ENCODE results near the gene HIBCH.
"Not testable (repeated sequence)": the region's sequence is repeated elsewhere in the genome, so short reads cannot be mapped to it uniquely, and the experiment has no call there.

HIBCH gene

GRCh38 chr2:190303647-190304046 lies 16.0 kb downstream of the HIBCH start:
- DNase-seq: no peak

DNA sequence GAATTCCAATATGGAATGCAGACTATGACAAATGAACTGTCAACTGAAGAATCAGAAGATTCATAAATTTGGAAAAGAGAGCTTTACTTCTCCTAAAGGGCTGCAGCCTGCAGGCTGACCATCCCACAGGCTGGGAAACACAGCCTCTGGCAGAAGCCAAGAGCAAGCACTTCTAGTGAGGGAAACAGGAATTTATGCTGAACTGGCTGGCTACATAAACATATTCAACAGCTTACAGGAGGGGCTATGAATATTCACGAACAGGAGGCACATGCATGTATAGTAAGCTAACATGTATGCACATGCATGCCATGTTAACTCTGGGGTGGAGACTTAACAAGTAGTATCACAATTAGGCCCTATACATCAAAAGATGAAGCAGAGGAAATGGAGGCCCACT lies 17.6 kb downstream of the HIBCH start:
- no peak for DNase-seq

DNA sequence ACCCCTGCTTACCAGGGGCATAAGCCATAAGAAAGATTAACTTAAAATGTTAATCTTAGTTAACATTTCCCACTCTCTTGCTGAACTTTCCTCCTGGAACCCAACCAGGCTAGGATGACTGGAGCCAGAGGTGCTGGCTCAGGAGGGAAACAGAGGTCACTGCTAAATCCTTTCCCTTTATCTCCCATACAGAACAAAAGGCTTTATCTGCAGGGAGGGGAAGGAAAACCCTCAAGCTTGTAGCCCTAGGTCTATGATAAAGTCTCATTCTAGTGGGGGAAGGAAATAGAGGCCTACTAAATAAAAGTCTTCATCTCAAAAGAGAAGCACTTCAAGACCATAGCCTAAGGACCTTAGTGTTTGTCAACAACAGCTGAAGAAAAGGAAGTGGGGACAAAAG lies 18.6 kb downstream of the HIBCH start:
- no peak for DNase-seq

DNA sequence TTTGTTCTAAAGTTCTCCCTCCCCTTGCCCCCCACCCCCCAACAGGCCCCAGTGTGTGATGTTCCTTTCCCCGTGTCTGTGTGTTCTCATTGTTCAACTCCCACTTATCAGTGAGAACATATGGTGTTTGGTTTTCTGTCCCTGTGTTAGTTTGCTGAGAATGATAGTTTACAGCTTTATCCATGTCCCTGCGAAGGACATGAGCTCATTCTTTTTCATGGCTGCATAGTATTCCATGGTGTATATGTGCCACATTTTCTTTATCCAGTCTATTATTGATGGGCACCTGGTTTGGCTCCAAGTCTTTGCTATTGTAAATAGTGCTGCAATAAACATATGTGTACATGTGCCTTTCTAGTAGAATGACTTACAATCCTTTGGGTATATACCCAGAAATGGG lies 21.7 kb downstream of the HIBCH start:
- not testable (repeated sequence) for DNase-seq

- DNase-seq: no peak
Observed at GRCh38 chr2:190283783-190284182, 35.8 kb downstream of the HIBCH start.

GRCh38 chr2:190280565-190281350 lies 38.9 kb downstream of the HIBCH start:
- DNase-seq: no peak

DNA sequence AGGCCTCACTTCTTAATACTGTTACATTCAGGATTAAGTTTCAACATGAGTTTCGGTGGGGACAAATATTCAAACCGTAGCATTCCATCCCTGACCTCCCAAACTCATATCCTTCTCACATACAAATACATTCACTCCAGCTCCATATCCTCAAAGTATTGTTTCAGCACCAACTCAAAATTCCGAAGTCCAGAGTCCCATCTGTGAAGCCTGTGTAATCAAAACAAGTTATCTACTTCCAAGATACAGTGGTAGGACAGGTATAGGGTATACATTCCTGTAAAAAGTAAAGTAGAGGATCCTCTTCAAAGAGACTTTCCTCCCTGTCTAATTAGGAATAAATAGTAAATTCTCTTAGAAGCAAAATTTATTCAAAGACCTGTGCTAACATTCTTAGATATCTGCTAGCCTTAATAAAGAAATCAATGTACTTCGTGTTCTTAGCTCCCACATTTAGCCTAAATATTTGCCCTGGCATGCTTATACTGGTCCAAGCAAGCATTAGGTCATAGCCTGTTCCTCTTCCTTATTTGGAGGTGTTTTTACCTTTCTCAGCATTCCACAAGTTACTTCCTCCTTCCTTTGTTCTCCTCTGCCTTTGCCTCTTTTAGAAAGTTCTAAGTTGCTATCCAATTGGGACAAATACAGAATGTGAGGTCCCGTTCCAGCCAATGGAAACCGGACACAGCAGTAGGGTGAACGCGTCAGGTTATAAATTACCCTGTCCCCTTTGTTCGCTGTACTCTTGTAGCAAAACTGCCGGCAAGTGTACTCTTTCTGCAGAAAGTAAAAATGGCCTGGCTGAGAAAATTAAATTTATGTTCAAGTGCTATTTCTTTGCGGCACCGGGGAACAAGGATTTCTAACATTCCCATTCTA lies 40.1 kb downstream of the HIBCH start:
- DNase-seq: not testable (repeated sequence)

GRCh38 chr2:190277234-190278112 lies 42.2 kb downstream of the HIBCH start:
- peak; percentile 15 for DNase-seq

DNA sequence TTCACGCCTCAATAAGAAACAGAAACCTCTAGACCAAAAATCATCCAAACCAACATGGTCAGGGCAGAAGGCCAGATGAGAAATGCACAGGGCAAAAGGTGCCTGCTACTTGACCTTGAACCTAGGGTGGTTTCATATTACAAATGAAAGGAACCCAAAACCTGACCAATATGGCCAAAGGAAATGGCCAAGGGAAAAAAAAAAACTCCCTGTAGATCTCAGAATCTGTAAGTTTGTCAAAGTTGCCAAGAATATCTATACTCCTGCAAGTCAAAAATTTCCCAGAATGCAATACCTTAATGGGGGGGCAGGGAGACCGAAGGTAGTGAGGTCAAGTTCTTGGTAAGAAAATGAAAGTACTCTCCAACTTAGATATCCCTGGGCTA lies 47.2 kb downstream of the HIBCH start:
- DNase-seq: no peak

DNA sequence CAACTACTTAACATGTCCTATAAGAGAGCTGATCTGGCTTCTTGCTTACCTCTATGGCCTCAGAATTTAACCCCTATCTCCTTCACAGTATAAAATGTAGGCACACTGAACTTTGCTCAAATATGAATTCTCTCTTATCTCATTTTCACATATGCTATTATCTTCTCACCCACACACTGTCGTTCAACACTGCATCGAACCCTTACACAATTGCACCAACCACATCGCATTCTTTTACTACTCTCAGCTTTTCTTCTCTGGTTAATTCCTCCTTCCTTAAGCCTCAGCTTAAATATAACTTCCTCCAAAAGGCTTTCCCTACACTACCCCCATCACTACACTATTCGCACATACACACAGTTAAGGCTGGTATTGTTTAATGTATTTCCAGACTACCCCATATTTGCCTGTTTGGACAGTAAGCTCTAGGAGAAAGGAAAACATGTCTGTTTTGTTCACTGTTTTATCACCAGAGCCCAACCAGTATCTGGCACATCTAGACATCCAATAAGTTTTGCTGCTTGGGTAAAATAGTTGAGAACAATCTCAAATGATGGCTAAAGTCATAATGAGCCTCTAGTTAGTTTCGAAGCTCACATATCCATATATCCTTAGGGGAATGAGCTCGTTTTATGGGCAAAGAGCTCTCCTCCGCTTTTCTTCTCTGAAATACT lies 47.7 kb downstream of the HIBCH start:
- DNase-seq: no peak

DNA sequence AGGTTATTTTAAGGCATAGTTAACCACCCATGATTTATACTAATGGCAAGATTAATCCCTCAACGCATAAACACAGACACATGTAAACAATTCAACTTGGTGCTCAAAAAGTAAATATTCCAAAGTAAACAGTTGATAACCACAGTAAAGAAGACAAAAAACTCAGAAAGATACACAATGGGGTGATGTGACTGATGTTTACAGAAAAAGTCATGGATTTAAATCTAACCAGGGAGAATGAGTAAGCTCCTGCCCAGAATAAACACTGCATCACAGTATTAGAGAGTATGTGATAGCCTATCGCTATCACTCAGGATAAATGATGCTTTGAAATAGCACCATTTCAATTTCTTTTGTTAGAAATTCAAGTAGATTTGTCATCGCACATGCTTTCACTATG lies 49.3 kb downstream of the HIBCH start:
- no peak for DNase-seq

- not testable (repeated sequence) for DNase-seq
Observed at GRCh38 chr2:190269699-190270098, 49.9 kb downstream of the HIBCH start.

DNA sequence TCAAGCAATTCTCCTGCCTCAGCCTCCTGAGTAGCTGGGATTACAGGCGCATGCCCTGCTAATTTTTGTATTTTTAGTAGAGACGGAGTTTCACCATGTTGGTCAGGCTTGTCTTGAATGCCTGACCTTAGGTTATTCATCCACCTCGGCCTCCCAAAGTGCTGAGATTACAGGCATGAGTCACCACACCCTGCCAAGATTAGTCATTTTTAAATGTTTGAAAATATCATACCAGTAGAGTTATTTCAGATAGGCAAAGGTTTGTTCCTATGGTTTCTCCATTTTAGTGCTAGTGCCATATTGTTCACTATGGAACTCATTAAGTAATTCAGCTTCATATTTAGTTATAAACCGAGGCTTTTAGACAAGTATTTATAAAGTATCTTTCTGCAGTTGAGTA lies 52.3 kb downstream of the HIBCH start:
- no peak for DNase-seq

DNA sequence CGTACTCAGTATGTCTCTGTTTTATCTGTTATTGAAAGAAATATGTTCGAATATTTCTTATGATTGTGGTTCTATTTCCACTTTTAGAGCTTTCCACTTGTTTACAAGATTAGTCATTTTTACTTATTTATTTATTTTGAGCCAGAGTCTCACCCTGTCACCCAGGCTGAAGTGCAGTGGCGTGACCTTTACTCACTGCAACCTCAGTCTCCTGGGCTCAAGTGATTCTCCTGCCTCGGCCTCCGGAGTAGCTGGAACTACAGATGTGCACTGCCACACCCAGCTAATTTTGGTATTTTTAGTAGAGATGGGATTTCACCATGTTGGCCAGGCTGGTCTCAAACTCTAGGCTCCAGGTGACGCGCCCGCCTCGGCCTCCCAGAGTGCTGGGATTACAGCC lies 53.3 kb downstream of the HIBCH start:
- DNase-seq: no peak

DNA sequence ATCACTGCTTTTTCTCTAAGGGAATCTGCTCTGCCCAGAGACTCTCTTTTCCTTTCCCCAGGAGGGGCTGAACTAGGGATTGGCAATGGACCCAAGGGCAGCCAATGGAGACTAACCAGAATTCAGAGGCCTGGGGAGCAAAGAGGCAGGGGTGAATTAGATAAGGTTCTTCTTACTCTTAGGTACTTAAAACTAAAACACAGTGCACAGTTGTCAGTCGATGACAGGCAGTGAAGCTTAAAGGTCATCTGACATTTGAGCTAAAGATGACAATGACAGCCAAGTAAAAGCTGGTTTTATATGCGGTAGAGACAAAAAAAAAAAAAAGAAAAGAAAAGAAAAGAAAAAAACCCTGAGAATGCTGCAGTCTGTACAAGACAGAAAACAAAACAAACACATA lies 57.8 kb downstream of the HIBCH start:
- no peak for DNase-seq

DNA sequence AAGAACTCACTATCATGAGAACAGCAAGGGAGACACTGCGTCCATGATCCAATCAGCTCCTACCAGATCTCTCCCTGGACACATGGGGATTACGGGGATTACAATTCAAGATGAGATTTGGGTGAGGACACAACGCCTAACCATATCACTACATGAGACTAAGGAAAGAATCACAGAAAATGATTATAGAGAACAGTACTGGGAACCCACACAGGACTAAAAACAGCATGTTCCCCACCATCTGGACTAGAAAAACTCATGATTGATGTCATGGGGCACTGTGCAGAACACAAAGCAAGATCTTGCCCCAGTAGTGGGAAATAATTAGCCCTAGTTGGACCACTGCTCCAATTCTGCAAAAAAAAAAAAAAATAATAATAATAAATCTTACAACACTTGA lies 63.5 kb downstream of the HIBCH start:
- no peak for DNase-seq

DNA sequence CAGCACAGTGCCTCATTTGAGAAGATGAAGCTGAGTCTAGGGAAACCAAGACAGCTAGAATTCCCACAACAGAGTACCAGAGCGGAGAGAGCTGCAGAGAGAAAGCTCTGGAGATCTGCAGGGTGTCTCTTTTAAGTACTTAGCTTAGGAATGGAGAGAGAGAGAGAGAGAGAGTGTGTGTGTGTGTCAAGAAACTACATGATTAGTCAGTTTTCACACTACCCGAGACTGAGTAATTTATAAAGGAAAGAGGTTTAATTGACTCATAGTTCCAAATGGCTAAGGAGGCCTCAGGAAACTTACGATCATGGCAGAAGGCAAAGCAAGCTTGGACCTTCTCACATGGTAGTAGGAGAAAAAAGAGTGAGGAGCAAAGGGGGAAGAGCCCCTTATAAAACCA lies 64.0 kb downstream of the HIBCH start:
- no peak for DNase-seq

- no peak for DNase-seq
Observed at GRCh38 chr2:190254063-190254850, 65.4 kb downstream of the HIBCH start.

GRCh38 chr2:190250421-190250820 lies 69.2 kb downstream of the HIBCH start:
- DNase-seq: no peak

- DNase-seq: no peak
Observed at GRCh38 chr2:190235551-190236075, 84.0 kb downstream of the HIBCH start.

GRCh38 chr2:190235101-190235500 lies 84.5 kb downstream of the HIBCH start:
- no peak for DNase-seq
